ENCODE results near the gene PTGS1. TPM values are rescaled to one million over a fixed set of nuclear protein-coding genes. Genes with fewer than 3 reads are reported as not detected.

PTGS1 gene
- total and polyA plus RNA-seq, 2 of the 13 experiments (the other 11 are each of a cell fraction or from before 2014, with no cell fraction given) = 0.07 to 0.08 TPM

DNA sequence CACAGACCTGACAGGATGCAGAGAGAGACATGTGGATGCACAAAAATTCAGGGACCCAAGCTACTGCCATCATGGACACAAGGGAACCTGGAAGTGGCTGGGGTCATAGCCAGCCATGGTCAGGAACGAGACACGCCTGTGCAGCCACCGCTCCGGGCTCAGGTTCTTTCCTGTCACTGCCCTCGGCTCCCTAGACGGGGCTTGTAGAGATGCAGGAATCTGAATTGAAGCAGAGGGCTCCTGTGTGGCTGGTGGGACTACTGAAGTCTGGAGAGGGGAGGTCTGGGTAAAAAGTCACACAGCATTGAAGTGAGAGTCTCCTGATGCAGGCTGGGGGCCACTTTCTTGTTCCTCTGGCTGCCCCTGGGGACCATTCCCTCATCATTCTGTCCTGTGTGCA lies 32.3 kb upstream of the PTGS1 start (continued):
- TF ChIP-seq CCAR2 (optimal IDR thresholded peaks at IDR 0.05; ENCODE audit: low read depth, low read length) = no peak
- no peak for TF ChIP-seq TAF1 (CRISPR knock-in tag; IDR thresholded peaks at IDR 0.05)
- TF ChIP-seq, protein P1, sequence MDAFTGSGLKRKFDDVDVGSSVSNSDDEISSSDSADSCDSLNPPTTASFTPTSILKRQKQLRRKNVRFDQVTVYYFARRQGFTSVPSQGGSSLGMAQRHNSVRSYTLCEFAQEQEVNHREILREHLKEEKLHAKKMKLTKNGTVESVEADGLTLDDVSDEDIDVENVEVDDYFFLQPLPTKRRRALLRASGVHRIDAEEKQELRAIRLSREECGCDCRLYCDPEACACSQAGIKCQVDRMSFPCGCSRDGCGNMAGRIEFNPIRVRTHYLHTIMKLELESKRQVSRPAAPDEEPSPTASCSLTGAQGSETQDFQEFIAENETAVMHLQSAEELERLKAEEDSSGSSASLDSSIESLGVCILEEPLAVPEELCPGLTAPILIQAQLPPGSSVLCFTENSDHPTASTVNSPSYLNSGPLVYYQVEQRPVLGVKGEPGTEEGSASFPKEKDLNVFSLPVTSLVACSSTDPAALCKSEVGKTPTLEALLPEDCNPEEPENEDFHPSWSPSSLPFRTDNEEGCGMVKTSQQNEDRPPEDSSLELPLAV (CRISPR knock-in tag; conservative IDR thresholded peaks at IDR 0.05; ENCODE audit: low read depth) = no peak

DNA sequence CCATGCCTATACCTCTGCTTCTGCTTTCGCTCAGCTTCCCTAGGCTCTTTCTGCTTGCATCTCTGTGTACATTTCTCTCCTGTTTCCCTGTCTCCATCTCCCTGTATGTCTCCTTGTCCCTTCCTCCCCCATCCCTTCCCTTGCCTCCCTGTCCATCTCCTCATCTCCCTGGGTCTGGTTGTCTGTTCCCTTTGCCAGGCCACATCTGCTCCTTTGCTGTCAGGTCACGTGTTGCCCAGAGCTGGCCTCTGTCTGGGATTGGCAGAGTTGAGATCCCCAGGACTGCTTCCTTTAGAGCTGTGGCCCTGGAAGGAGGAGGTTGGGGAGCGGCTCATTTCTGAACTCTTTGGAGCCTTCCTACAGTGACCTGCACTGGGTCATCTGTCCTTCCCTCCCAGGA lies 31.8 kb upstream of the PTGS1 start:
- FAIRE-seq = no peak
- H3K4me2 ChIP-seq (ENCODE audit: low read depth, low read length) = no peak overlapping the region
- H4K20me1 ChIP-seq (ENCODE audit: insufficient read depth, low read length) = no peaks in the 10 kb centered on the region
- DNase-seq (ENCODE audit: low spot score) = no peak
- in situ Hi-C loops (cut with HindIII; ENCODE audit: extremely low pct_ligation_motif_present, low pct_unique_long_range_greater_than_20kb) (no loop called here), intact Hi-C loops (cut with micrococcal nuclease; ENCODE audit: unreplicated experiment) (no loop called here)
- no peak overlapping the region for H2AFZ ChIP-seq (ENCODE audit: low read length)
- H3K9me3 ChIP-seq (ENCODE audit: low read length) = no peaks in the 10 kb centered on the region
- H3K27me3 ChIP-seq (ENCODE audit: control insufficient read depth in 1 of 2, insufficient read depth in 2 of 2, low read length in 2 of 2) = peaks cover 7 to 31% of the 10 kb centered on the region in 2 experiments; a peak in 4 of 5 replicates
- H3K79me2 ChIP-seq (ENCODE audit: insufficient read depth, low read length) = no peaks in the 10 kb centered on the region
- no peaks in the 10 kb centered on the region for H3K4me1 ChIP-seq (ENCODE audit: insufficient read depth, low read length)
- CTCF ChIA-PET (ENCODE audit: low intra/inter-chr PET ratio, low total read pairs) = no interaction called here
- no peaks in the 10 kb centered on the region for H3K36me3 ChIP-seq (replicated peaks in 1 of 2; ENCODE audit: control insufficient read depth in 1 of 2, insufficient read depth in 2 of 2, low read length in 2 of 2)
- no peak for TF ChIP-seq ZNF570 (CRISPR knock-in tag; IDR thresholded peaks at IDR 0.05; ENCODE audit: borderline replicate concordance)
- peak; percentile 38; the same call in 1 of the 2 replicates for TF ChIP-seq RAD51 (IDR thresholded peaks at IDR 0.05; ENCODE audit: borderline replicate concordance)
- POLR2A ChIA-PET = no interaction called here
- no TSS peak for BruUV-seq (replicated peaks)
- 30% methylated on average over 3 of the region's 3 CpGs for WGBS (ENCODE audit: low lambda C conversion rate)
- no peak overlapping the region for H3K27ac ChIP-seq (ENCODE audit: extremely low read length, insufficient read depth, low read length)
- no peak for ATAC-seq
- H3K4me3 ChIP-seq (replicated peaks in 1 of 3; ENCODE audit: insufficient read depth in 1 of 3, low read depth in 2 of 3, low read length in 3 of 3) = no peak overlapping the region
- H3K9ac ChIP-seq (ENCODE audit: insufficient read depth, low read depth, low read length) = no peak overlapping the region

DNA sequence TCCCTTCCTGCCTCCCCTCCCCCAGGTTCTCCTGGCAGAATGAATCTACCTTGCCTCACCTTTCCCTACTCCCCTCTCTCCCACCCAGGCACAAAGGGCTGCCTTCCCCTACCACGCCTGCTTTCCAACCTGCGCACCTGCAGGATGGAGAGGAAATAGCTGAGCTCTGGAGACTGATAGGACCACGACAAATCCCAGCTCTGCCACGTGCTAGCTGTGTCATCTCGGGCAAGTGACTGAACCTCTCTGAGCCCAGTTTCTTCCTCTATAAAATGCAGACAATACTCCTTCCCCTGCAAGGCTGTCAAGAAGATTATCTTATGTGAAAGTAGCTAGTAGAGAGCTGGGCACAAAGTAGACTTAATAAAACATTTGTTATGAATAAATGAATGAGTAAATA lies 31.2 kb upstream of the PTGS1 start:
- in situ Hi-C loops (cut with HindIII; ENCODE audit: extremely low pct_ligation_motif_present, low pct_unique_long_range_greater_than_20kb) (no loop called here), intact Hi-C loops (cut with micrococcal nuclease; ENCODE audit: unreplicated experiment) (no loop called here)
- Histone ChIP-seq H3K4me1 (ENCODE audit: insufficient read depth, low read length) (no peaks in the 10 kb centered on the region), H2AFZ (ENCODE audit: low read length) (no peak overlapping the region), H3K9ac (ENCODE audit: insufficient read depth, low read depth, low read length) (no peak overlapping the region), H3K79me2 (ENCODE audit: insufficient read depth, low read length) (no peaks in the 10 kb centered on the region), H3K4me2 (ENCODE audit: low read depth, low read length) (no peak overlapping the region), H3K4me3 (replicated peaks in 1 of 3; ENCODE audit: insufficient read depth in 1 of 3, low read depth in 2 of 3, low read length in 3 of 3) (no peak overlapping the region), H3K27ac (ENCODE audit: extremely low read length, insufficient read depth, low read length) (no peak overlapping the region), H4K20me1 (ENCODE audit: insufficient read depth, low read length) (no peaks in the 10 kb centered on the region), H3K27me3 (ENCODE audit: control insufficient read depth in 1 of 2, insufficient read depth in 2 of 2, low read length in 2 of 2) (peaks cover 7 to 31% of the 10 kb centered on the region in 2 experiments; a peak in 4 of 5 replicates), H3K9me3 (ENCODE audit: low read length) (no peaks in the 10 kb centered on the region), H3K36me3 (replicated peaks in 1 of 2; ENCODE audit: control insufficient read depth in 1 of 2, insufficient read depth in 2 of 2, low read length in 2 of 2) (no peaks in the 10 kb centered on the region)
- no peak for FAIRE-seq
- WGBS (ENCODE audit: low lambda C conversion rate) = 3% methylated on average over 5 of the region's 5 CpGs
- TF ChIP-seq KAT8 (CRISPR knock-in tag; IDR thresholded peaks at IDR 0.05) (no peak), SP1 (IDR thresholded peaks at IDR 0.05) (no peak), SP1 (CRISPR knock-in tag; IDR thresholded peaks at IDR 0.05) (no peak), NFIC (IDR thresholded peaks at IDR 0.05; ENCODE audit: low read length) (no peak), ZNF768 (CRISPR knock-in tag; IDR thresholded peaks at IDR 0.05) (peak; percentile 85)
- TF ChIP-seq, protein P2, sequence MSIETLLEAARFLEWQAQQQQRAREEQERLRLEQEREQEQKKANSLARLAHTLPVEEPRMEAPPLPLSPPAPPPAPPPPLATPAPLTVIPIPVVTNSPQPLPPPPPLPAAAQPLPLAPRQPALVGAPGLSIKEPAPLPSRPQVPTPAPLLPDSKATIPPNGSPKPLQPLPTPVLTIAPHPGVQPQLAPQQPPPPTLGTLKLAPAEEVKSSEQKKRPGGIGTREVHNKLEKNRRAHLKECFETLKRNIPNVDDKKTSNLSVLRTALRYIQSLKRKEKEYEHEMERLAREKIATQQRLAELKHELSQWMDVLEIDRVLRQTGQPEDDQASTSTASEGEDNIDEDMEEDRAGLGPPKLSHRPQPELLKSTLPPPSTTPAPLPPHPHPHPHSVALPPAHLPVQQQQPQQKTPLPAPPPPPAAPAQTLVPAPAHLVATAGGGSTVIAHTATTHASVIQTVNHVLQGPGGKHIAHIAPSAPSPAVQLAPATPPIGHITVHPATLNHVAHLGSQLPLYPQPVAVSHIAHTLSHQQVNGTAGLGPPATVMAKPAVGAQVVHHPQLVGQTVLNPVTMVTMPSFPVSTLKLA (IDR thresholded peaks at IDR 0.05) = peak; percentile 32; the same call in 1 of the 2 replicates
- CTCF ChIA-PET (ENCODE audit: low intra/inter-chr PET ratio, low total read pairs) = no interaction called here
- no peak for DNase-seq (ENCODE audit: low spot score)
- BruUV-seq (replicated peaks) = no TSS peak
- POLR2A ChIA-PET = no interaction called here
- ATAC-seq = no peak

Measured in HepG2 (cell line).